WTC11 (cell line): Measurements from ENCODE around the gene FANCE. TPM values are rescaled to one million over a fixed set of nuclear protein-coding genes. Genes with fewer than 3 reads are reported as not detected.

Source experiments
- ATAC-seq: fragments of 200-7000 bp; cut with Tn5 transposase; 2 replicates; pipeline ENCODE4 v1.10.0; 2021; ENCODE audit warnings: mild to moderate bottlenecking, moderate library complexity
- CTCF ChIA-PET: fragments of 300-600 bp; sonication (Branson Sonifier 250); formaldehyde crosslinking; loops from one replicate; lab custom pipeline; 2021; ENCODE audit warnings: antibody characterized with exemption; lab: Charles Lee
- POLR2A ChIA-PET: fragments of 350-600 bp; sonication (Branson Sonifier 250); formaldehyde crosslinking; loops from one replicate; lab custom pipeline; 2021; ENCODE audit warnings: antibody characterized with exemption; lab: Charles Lee
- DNase-seq: peaks from one replicate; pipeline ENCODE4 v3.0.0; 2021; ENCODE audit warnings: low spot score
- H3K27ac Mint-ChIP-seq: 2 replicates; pipeline ENCODE4 v1.8.0; 2021; ENCODE audit warnings: mixed read lengths
- H3K27me3 Mint-ChIP-seq: 2 replicates; pipeline ENCODE4 v1.8.0; 2021; ENCODE audit warnings: low read depth, mild to moderate bottlenecking, moderate library complexity, mixed read lengths
- H3K36me3 Mint-ChIP-seq: 2 replicates; pipeline ENCODE4 v1.8.0; 2021; ENCODE audit warnings: mixed read lengths
- H3K4me1 Mint-ChIP-seq: 2 replicates; pipeline ENCODE4 v1.8.0; 2022; ENCODE audit warnings: mixed read lengths
- H3K4me3 Mint-ChIP-seq: 2 replicates; pipeline ENCODE4 v1.8.0; 2021; ENCODE audit warnings: mild to moderate bottlenecking, moderate library complexity, mixed read lengths
- H3K9me3 Mint-ChIP-seq: 2 replicates; pipeline ENCODE4 v1.8.0; 2021; ENCODE audit warnings: mixed read lengths
- ERG ChIP-seq: fragments of 250-450 bp; sonication (Bioruptor Pico); IDR thresholded peaks from 2 replicates; pipeline ENCODE4 v1.8.0; 2021; ENCODE audit warnings: mild to moderate bottlenecking
- GRHL2 ChIP-seq: fragments of 250-450 bp; sonication (Bioruptor Pico); IDR thresholded peaks from 2 replicates; pipeline ENCODE4 v1.8.0; 2022; ENCODE audit warnings: mild to moderate bottlenecking, moderate library complexity; ENCODE audit not compliant: insufficient replicate concordance, severe bottlenecking
- JAZF1 ChIP-seq: fragments of 250-450 bp; sonication (Bioruptor Pico); IDR thresholded peaks from 2 replicates; pipeline ENCODE4 v1.9.0; 2021; ENCODE audit warnings: moderate library complexity, mild to moderate bottlenecking, inconsistent platforms
- JUN ChIP-seq: sonication (generic); formaldehyde crosslinking; IDR thresholded peaks from 2 replicates; pipeline ENCODE4 v1.8.0; 2023; ENCODE audit warnings: mild to moderate bottlenecking, missing genetic modification reagents
- KAT7 ChIP-seq: sonication (generic); formaldehyde crosslinking; IDR thresholded peaks from 2 replicates; pipeline ENCODE4 v1.8.1; 2023; ENCODE audit warnings: missing genetic modification reagents, mild to moderate bottlenecking, borderline replicate concordance
- MAX ChIP-seq: sonication (generic); formaldehyde crosslinking; IDR thresholded peaks from 2 replicates; pipeline ENCODE4 v1.8.0; 2022; ENCODE audit warnings: mild to moderate bottlenecking, missing genetic modification reagents
- PREB ChIP-seq: sonication (generic); formaldehyde crosslinking; IDR thresholded peaks from 2 replicates; pipeline ENCODE4 v1.8.1; 2022; ENCODE audit warnings: mild to moderate bottlenecking, missing genetic modification reagents, moderate library complexity, borderline replicate concordance
- SP1 ChIP-seq: sonication (generic); formaldehyde crosslinking; conservative IDR thresholded peaks from 2 replicates; pipeline ENCODE4 v1.8.1; 2022; ENCODE audit warnings: missing genetic modification reagents
- ZMAT4 ChIP-seq: fragments of 250-450 bp; sonication (Bioruptor Pico); IDR thresholded peaks from 2 replicates; pipeline ENCODE4 v1.9.0; 2021; ENCODE audit warnings: mild to moderate bottlenecking
- ZNF219 ChIP-seq: sonication (generic); formaldehyde crosslinking; IDR thresholded peaks from 2 replicates; pipeline ENCODE4 v1.8.0; 2023; ENCODE audit warnings: missing genetic modification reagents, mild to moderate bottlenecking, borderline replicate concordance
- ZNF425 ChIP-seq: fragments of 250-450 bp; sonication (Bioruptor Pico); conservative IDR thresholded peaks from 2 replicates; pipeline ENCODE4 v1.9.0; 2021; ENCODE audit warnings: mild to moderate bottlenecking
- ZNF512 ChIP-seq: sonication (generic); formaldehyde crosslinking; IDR thresholded peaks from 2 replicates; pipeline ENCODE4 v1.8.1; 2022; ENCODE audit warnings: missing genetic modification reagents, borderline replicate concordance
- ZNF532 ChIP-seq: fragments of 250-450 bp; sonication (Bioruptor Pico); IDR thresholded peaks from 2 replicates; pipeline ENCODE4 v1.9.0; 2021; ENCODE audit warnings: mild to moderate bottlenecking, borderline replicate concordance
- ZSCAN18 ChIP-seq: fragments of 250-450 bp; sonication (Bioruptor Pico); IDR thresholded peaks from 2 replicates; pipeline ENCODE4 v2.1.2; 2022; ENCODE audit warnings: mild to moderate bottlenecking, moderate library complexity
- total RNA-seq: library from RNA; stranded (reverse); gene quantifications from 3 replicates; pipeline ENCODE4 v1.2.3, GENCODE V29; 2021

FANCE gene
- total RNA-seq, 1 experiment from 2014 or later: 22.3 TPM

- H3K36me3 Mint-ChIP-seq: peaks cover 26% of the 10 kb centered on the region
- ChIA-PET POLR2A (interaction anchor here (1.4 to 7.9 kb wide), 2 partner anchors 9 to 21 kb away, joined by 6 to 54 read pairs; no protein-coding TSS in a partner anchor), CTCF (interaction anchor here (1.1 to 2.3 kb wide), 4 partner anchors 9 to 135 kb away, joined by 3 to 6 read pairs (median 4); partner anchors contain the start of gene RPL10A)
- H3K4me1 Mint-ChIP-seq: peaks cover 18% of the 10 kb centered on the region
- no peak overlapping the region for H3K27ac Mint-ChIP-seq
- DNase-seq (no peak), ATAC-seq (no peak)
- H3K4me3 Mint-ChIP-seq: no peak overlapping the region
- TF ChIP-seq JAZF1 (CRISPR knock-in tag) (no peak), ZNF532 (no peak), MAX (CRISPR knock-in tag) (no peak), ERG (CRISPR knock-in tag) (no peak), ZSCAN18 (CRISPR knock-in tag) (no peak), PREB (CRISPR knock-in tag) (no peak)
- no peaks in the 10 kb centered on the region for H3K27me3 Mint-ChIP-seq
- no peaks in the 10 kb centered on the region for H3K9me3 Mint-ChIP-seq
Observed at GRCh38 chr6:35477028-35477427, 24.9 kb downstream of the FANCE start.

GRCh38 chr6:35477551-35478179 is 25.5 kb downstream of the FANCE start:
- Mint-ChIP-seq H3K36me3 (peaks cover 21% of the 10 kb centered on the region), H3K4me3 (no peak overlapping the region), H3K4me1 (peaks cover 13% of the 10 kb centered on the region), H3K9me3 (no peaks in the 10 kb centered on the region), H3K27me3 (no peaks in the 10 kb centered on the region), H3K27ac (no peak overlapping the region)
- TF ChIP-seq SP1 (no peak), MAX (CRISPR knock-in tag) (no peak)
- ChIA-PET POLR2A (interaction anchor here (1.0 to 1.5 kb wide), 3 partner anchors 14 to 20 kb away, joined by 3 to 4 read pairs (median 3); partner anchors contain the start of gene TEAD3), CTCF (interaction anchor here (1.1 to 2.3 kb wide), 3 partner anchors 10 to 45 kb away, joined by 3 to 6 read pairs (median 5); partner anchors contain the start of gene RPL10A)
- ATAC-seq: no peak
- DNase-seq: no peak

- ChIA-PET CTCF (interaction anchor here (0.6 to 2.3 kb wide), 3 partner anchors 10 to 44 kb away, joined by 3 to 6 read pairs (median 5); partner anchors contain the start of gene RPL10A), POLR2A (interaction anchor here (1.0 to 1.5 kb wide), 3 partner anchors 14 to 19 kb away, joined by 3 to 4 read pairs (median 3); partner anchors contain the start of gene TEAD3)
- Mint-ChIP-seq H3K36me3 (peaks cover 20% of the 10 kb centered on the region), H3K4me3 (no peak overlapping the region), H3K27me3 (no peaks in the 10 kb centered on the region), H3K4me1 (peaks cover 8% of the 10 kb centered on the region), H3K9me3 (no peaks in the 10 kb centered on the region), H3K27ac (no peak overlapping the region)
- DNase-seq (no peak), ATAC-seq (no peak)
- TF ChIP-seq ZMAT4 (CRISPR knock-in tag) (no peak), ZNF425 (CRISPR knock-in tag) (no peak), ZNF512 (no peak), JUN (CRISPR knock-in tag) (no peak), ZNF219 (no peak), GRHL2 (CRISPR knock-in tag) (no peak), KAT7 (CRISPR knock-in tag) (no peak)
Observed at GRCh38 chr6:35478259-35478658, 26.1 kb downstream of the FANCE start.
